NCI-H2171 treated with DMSO at 0.1 percent for 48 hours (cell line): ENCODE results near the gene CR1L.
"Not testable (repeated sequence)": the region's sequence is repeated elsewhere in the genome, so short reads cannot be mapped to it uniquely, and the experiment has no call there.

ENCODE experiments used
- DNase-seq: peaks from one replicate; lab custom pipeline; 2025; lab: John Stamatoyannopoulos, UW

Gene CR1L

GRCh38 chr1:207682872-207683434 is 38.0 kb downstream of the CR1L start:
- not testable (repeated sequence) for DNase-seq

DNA sequence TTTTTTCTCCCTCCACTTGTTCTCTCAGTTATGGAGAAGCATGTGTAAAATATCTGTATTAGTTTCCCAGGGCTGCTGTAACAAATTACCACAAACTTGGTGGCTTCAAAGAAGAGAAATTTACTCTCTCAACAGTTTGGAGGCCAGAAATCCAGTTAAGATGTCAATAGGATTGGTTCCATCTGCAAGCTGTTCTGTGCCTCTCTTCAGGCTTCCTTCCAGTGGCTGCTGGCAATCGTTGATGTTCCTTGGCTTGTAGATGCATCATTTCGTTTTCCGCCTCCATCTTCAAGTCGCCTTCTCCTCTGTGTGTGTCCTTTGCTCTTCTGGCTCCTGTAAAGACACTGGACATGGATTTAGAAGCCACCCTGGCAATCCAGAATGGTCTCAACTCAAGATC is 45.6 kb downstream of the CR1L start:
- DNase-seq: not testable (repeated sequence)

- DNase-seq: no peak
Observed at GRCh38 chr1:207691010-207691409, 46.1 kb downstream of the CR1L start.

DNA sequence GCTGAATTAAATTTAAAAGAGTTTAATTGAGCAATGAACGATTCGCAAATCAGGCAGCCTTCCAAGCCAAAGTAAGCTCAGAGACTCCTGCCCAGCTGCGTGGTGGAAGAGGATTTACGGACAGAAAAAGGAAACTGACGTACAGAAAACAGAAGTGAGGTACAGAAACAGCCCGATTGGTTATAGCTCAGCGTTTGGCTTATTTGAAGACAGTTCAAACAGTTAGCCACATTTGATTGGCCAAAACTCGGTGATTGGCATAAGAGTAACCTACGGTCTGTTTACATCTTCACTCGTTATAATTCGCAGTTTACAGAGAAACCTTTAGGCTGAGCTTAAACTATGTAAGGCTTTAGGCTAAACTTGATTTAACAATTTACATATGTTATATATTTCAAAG is 46.9 kb downstream of the CR1L start:
- no peak for DNase-seq

GRCh38 chr1:207692291-207692690 is 47.4 kb downstream of the CR1L start:
- DNase-seq: not testable (repeated sequence)

- no peak for DNase-seq
Observed at GRCh38 chr1:207695891-207696290, 51.0 kb downstream of the CR1L start.

GRCh38 chr1:207698822-207699483 is 54.0 kb downstream of the CR1L start:
- DNase-seq: peak; percentile 50

GRCh38 chr1:207702317-207702716 is 57.4 kb downstream of the CR1L start:
- DNase-seq: no peak

DNA sequence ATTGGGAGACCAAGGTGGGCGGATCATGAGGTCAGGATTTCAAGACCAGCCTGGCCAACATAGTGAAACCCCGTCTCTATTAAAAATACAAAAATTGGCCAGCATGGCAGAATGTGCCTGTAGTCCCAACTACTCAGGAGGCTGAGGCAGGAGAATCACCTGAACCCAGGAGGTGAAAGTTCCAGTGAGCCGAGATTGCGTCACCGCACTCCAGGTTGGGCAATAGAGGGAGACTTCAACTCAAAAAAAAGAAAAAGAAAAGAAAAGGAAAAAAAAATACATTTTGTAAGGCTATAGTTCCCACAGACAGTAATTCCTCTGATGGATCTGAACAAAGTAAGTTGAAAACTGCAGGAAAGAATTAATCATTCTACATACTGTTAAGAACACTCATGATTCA is 58.8 kb downstream of the CR1L start:
- DNase-seq: no peak

GRCh38 chr1:207708004-207708403 is 63.1 kb downstream of the CR1L start:
- not testable (repeated sequence) for DNase-seq

DNA sequence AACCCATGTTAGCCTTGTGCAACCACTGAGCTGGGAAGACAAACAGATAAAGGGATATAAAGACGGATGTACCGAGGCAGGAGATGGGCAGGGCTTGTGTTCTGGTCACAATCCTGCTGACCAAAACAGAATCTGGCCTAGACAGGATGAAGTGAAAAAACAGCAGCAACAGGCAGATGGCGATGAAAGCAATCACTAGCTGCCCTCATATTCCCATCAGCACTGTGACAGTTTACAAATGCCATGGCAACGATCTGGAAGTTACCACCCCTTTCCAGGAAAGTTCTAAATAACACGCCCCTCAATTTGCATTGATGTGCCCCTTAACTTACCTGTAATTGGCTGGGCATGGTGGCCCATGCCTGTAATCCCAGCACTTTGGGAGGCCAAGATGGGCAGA is 66.4 kb downstream of the CR1L start:
- DNase-seq: no peak

GRCh38 chr1:207712701-207713100 is 67.8 kb downstream of the CR1L start:
- not testable (repeated sequence) for DNase-seq

- no peak for DNase-seq
Observed at GRCh38 chr1:207713529-207713928, 68.6 kb downstream of the CR1L start.

DNA sequence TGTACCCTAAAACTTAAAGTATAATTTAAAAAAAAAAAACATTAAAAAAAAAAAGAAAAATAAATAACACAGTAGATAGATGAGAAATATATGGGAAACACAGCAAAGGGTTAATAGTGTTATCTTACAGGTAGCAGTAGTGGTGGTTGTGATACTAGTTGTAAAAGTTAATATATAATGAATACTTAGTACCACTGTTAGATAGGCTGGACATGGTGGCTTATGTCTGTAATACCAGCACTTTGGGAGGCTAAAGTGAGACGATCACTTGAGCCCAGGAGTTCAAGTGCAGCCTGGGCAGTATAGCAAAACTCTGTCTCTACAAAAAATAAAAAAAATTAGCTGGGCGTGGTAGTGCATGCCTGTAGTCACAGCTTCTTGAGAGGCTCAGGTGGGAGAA is 74.3 kb downstream of the CR1L start:
- DNase-seq: no peak

GRCh38 chr1:207728200-207728858 is 83.4 kb downstream of the CR1L start:
- not testable (repeated sequence) for DNase-seq

- DNase-seq: not testable (repeated sequence)
Observed at GRCh38 chr1:207737503-207738157, 92.7 kb downstream of the CR1L start.

DNA sequence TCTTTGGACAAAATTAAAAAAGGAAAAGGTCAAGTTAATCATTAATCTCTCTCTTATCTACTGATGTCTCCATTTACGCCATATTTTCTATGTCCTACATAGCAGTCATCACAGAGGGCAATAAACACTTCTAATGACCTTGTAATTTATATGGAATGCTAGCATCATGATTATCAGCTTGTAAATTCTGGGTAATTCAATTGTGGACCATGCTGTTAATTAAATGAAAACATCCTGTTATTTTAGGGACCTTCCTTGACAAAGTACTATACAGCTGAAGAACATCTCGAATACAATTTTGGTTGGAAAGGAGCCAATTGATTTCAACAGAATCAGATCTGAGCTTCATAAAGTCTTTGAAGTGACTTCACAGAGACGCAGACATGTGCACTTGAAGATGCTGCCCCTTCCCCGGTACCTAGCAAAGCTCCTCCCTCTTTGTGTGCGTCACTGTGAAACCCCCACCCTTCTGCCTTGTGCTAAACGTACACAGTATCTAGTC is 93.3 kb downstream of the CR1L start:
- not testable (repeated sequence) for DNase-seq

DNA sequence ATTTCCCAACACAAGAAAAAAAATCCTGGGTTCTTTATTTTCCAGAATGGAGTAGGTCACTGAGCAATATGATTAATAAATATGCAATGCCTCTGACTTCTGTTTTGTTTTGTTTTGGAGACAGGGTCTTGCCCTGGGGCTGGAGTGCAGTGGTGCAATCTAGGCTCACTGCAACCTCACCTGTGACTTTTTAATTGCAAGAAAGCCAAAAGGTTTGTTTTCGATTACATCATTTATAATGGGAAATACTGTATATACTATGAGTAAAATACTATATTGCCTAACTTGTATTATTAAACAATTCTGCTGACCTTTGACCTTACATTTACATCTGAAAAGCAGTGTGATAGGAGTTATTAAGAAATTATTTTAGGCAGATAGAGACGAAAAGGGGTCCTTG is 95.3 kb downstream of the CR1L start:
- no peak for DNase-seq

- DNase-seq: no peak
Observed at GRCh38 chr1:207742850-207743555, 98.1 kb downstream of the CR1L start.

GRCh38 chr1:207744000-207744534 is 99.1 kb downstream of the CR1L start:
- DNase-seq: no peak

DNA sequence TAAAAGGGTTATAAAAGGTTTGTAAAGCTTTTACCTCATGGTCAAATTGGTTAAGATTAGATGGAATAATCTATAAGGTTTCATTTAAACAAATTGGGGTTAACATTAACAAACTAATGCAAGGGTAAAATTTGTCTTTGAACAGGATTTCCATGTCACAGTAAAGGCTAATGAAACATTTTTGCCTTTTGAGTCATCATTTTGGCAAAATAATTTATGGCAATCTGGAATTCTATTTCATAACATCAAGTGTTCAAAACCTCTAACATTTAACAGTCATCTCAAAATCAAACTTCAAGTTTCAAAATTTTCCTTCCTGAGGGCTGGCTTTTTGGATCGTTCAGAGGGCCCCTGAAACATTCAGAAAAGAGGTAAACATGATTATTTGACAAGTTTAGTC is 100.4 kb downstream of the CR1L start:
- DNase-seq: no peak
